H9 (cell line): ENCODE measurements around the gene RUVBL1. TPM values are rescaled to one million over a fixed set of nuclear protein-coding genes. Genes with fewer than 3 reads are reported as not detected.
A peak's percentile ranks its signal among the peaks of the same experiment; 100 is the strongest.

ENCODE experiments used
- DNase-seq: peaks from one replicate; pipeline ENCODE4 v3.0.0-alpha.2; 2017
- H2AFZ ChIP-seq: one replicate; pipeline ENCODE4 v1.6.1; 2013; ENCODE audit warnings: mild to moderate bottlenecking, low read length, control low read depth, moderate library complexity
- H2AK5ac ChIP-seq: 2 replicates; pipeline ENCODE4 v1.6.1; 2013; ENCODE audit warnings: low read length, control low read depth, mixed read lengths; ENCODE audit not compliant: insufficient read length
- H2BK120ac ChIP-seq: one replicate; pipeline ENCODE4 v1.6.1; 2013; ENCODE audit warnings: low read depth, mild to moderate bottlenecking, low read length, control low read depth, inconsistent platforms; ENCODE audit not compliant: poor library complexity, severe bottlenecking
- H2BK12ac ChIP-seq: 2 replicates; pipeline ENCODE4 v1.6.1; 2013; ENCODE audit warnings: low read length, control low read depth, mixed read lengths, low read depth; ENCODE audit not compliant: insufficient read length
- H2BK15ac ChIP-seq: 2 replicates; pipeline ENCODE4 v1.6.1; 2013; ENCODE audit warnings: low read depth, low read length, control low read depth
- H2BK20ac ChIP-seq: one replicate; pipeline ENCODE4 v1.6.1; 2013; ENCODE audit warnings: low read depth, mild to moderate bottlenecking, low read length, control low read depth, inconsistent platforms; ENCODE audit not compliant: poor library complexity, severe bottlenecking
- H2BK5ac ChIP-seq: 2 replicates; pipeline ENCODE4 v1.6.1; 2013; ENCODE audit warnings: low read length, control low read depth, mixed read lengths; ENCODE audit not compliant: insufficient read length
- H3K14ac ChIP-seq: 2 replicates; pipeline ENCODE4 v1.6.1; 2013; ENCODE audit warnings: low read length, control low read depth; ENCODE audit not compliant: insufficient read depth
- H3K18ac ChIP-seq: 2 replicates; pipeline ENCODE4 v1.6.1; 2013; ENCODE audit warnings: low read depth, mild to moderate bottlenecking, mixed read lengths, low read length, control low read depth; ENCODE audit not compliant: insufficient read length
- H3K23ac ChIP-seq: 2 replicates; pipeline ENCODE4 v1.6.1; 2013; ENCODE audit warnings: low read length, control low read depth, mixed read lengths, low read depth; ENCODE audit not compliant: insufficient read length
- H3K23me2 ChIP-seq: 2 replicates; pipeline ENCODE4 v1.6.1; 2013; ENCODE audit warnings: low read depth, mild to moderate bottlenecking, mixed read lengths, low read length, control low read depth; ENCODE audit not compliant: insufficient read length, poor library complexity, severe bottlenecking
- H3K27ac ChIP-seq: 2 replicates; pipeline ENCODE4 v1.5.1; 2013; ENCODE audit warnings: low read length, control low read depth, mixed read lengths, low read depth; ENCODE audit not compliant: insufficient read length
- H3K27me3 ChIP-seq: 2 replicates; pipeline ENCODE4 v1.6.1; 2013; ENCODE audit warnings: low read length, control low read depth, inconsistent platforms; ENCODE audit not compliant: insufficient read depth
- H3K4ac ChIP-seq: 2 replicates; pipeline ENCODE4 v1.6.1; 2013; ENCODE audit warnings: low read depth, mild to moderate bottlenecking, control low read depth, inconsistent platforms, low read length, moderate library complexity
- H3K4me1 ChIP-seq: 2 replicates; pipeline ENCODE4 v1.6.1; 2013; ENCODE audit warnings: low read length, control low read depth, inconsistent platforms; ENCODE audit not compliant: insufficient read depth
- H3K4me2 ChIP-seq: 2 replicates; pipeline ENCODE4 v1.6.1; 2013; ENCODE audit warnings: low read length, control low read depth, mixed read lengths; ENCODE audit not compliant: insufficient read length, insufficient read depth
- H3K56ac ChIP-seq: 2 replicates; pipeline ENCODE4 v1.6.1; 2013; ENCODE audit warnings: low read depth, mild to moderate bottlenecking, mixed read lengths, low read length, control low read depth; ENCODE audit not compliant: insufficient read length
- H3K79me1 ChIP-seq: 2 replicates; pipeline ENCODE4 v1.6.1; 2013; ENCODE audit warnings: low read depth, mild to moderate bottlenecking, moderate library complexity, low read length, control low read depth, inconsistent platforms; ENCODE audit not compliant: insufficient read depth, poor library complexity, severe bottlenecking
- H3K79me2 ChIP-seq: 2 replicates; pipeline ENCODE4 v1.6.1; 2013; ENCODE audit warnings: low read length, control low read depth, inconsistent platforms; ENCODE audit not compliant: insufficient read depth
- H3K9ac ChIP-seq: 2 replicates; pipeline ENCODE4 v1.6.1; 2013; ENCODE audit warnings: low read length, control low read depth, mixed read lengths; ENCODE audit not compliant: insufficient read length; ENCODE audit errors: extremely low read depth
- H3K9me3 ChIP-seq: one replicate; pipeline ENCODE4 v1.6.1; 2013; ENCODE audit warnings: low read depth, low read length, inconsistent platforms; ENCODE audit not compliant: control insufficient read depth
- H3T11ph ChIP-seq: one replicate; pipeline ENCODE4 v1.6.1; 2013; ENCODE audit warnings: mild to moderate bottlenecking, low read length, control low read depth, inconsistent platforms
- H4K20me1 ChIP-seq: one replicate; pipeline ENCODE4 v1.6.1; 2013; ENCODE audit not compliant: control insufficient read depth, insufficient read length, insufficient read depth
- H4K5ac ChIP-seq: 2 replicates; pipeline ENCODE4 v1.6.1; 2013; ENCODE audit warnings: low read depth, mild to moderate bottlenecking, mixed read lengths, low read length, control low read depth; ENCODE audit not compliant: insufficient read length
- H4K8ac ChIP-seq: replicated peaks from 2 replicates; pipeline ENCODE4 v1.6.1; 2013; ENCODE audit warnings: low read length, control low read depth, mixed read lengths, low read depth; ENCODE audit not compliant: insufficient read length
- H4K91ac ChIP-seq: 2 replicates; pipeline ENCODE4 v1.6.1; 2013; ENCODE audit warnings: low read depth, mild to moderate bottlenecking, moderate library complexity, mixed read lengths, low read length, control low read depth; ENCODE audit not compliant: insufficient read length
- H3K27ac Mint-ChIP-seq, 3 experiments: 2 replicates in 2 of 3; 3 replicates in 1 of 3; pipeline ENCODE4 v1.8.0; 2020 to 2021; ENCODE audit warnings: mixed read lengths in 3 of 3, mild to moderate bottlenecking in 1 of 3, moderate library complexity in 1 of 3
- H3K27me3 Mint-ChIP-seq: 2 replicates; pipeline ENCODE4 v1.8.0; 2021; ENCODE audit warnings: low read depth, mild to moderate bottlenecking, moderate library complexity, mixed read lengths
- H3K36me3 Mint-ChIP-seq, 3 experiments: 2 replicates in 2 of 3; 3 replicates in 1 of 3; pipeline ENCODE4 v1.8.0; 2020 to 2021; ENCODE audit warnings: low read depth in 3 of 3, mixed read lengths in 3 of 3; ENCODE audit not compliant: insufficient read depth in 1 of 3
- H3K4me1 Mint-ChIP-seq, 2 experiments: 2 replicates each; pipeline ENCODE4 v1.8.0; 2020; ENCODE audit warnings: mixed read lengths in 2 of 2
- H3K4me3 Mint-ChIP-seq, 2 experiments: 2 replicates in 1 of 2; 3 replicates in 1 of 2; pipeline ENCODE4 v1.8.0; 2020 to 2021; ENCODE audit warnings: mild to moderate bottlenecking in 2 of 2, mixed read lengths in 2 of 2, moderate library complexity in 1 of 2
- H3K9me3 Mint-ChIP-seq, 2 experiments: 2 replicates in 1 of 2; 3 replicates in 1 of 2; pipeline ENCODE4 v1.8.0; 2020; ENCODE audit warnings: mild to moderate bottlenecking in 2 of 2, mixed read lengths in 2 of 2, moderate library complexity in 1 of 2
- CTCF ChIP-seq: fragments of 200-600 bp; sonication (generic); conservative IDR thresholded peaks from 3 replicates; pipeline ENCODE4 v1.8.0; 2021; ENCODE audit warnings: antibody characterized with exemption, mild to moderate bottlenecking
- WGBS: extraction: QIAGEN DNeasy Blood & Tissue Kit; methylation state at CpG from one replicate; pipeline ENCODE4 v1.1.7; 2013; ENCODE audit warnings: missing lambda C conversion rate, low lambda C conversion rate, mixed read lengths; ENCODE audit not compliant: insufficient read length; ENCODE audit errors: extremely low coverage; 5-methylcytosine and 5-hydroxymethylcytosine counted together
- total RNA-seq: library from RNA; stranded (reverse); gene quantifications from 2 replicates; pipeline ENCODE4 v1.2.1, GENCODE V29; 2021

RUVBL1 gene
- total RNA-seq, 1 experiment from 2014 or later: 99.6 TPM

- Histone ChIP-seq H3K23ac (no peak overlapping the region), H3K27me3 (no peaks in the 10 kb centered on the region), H4K91ac (no peak overlapping the region), H3K27ac (no peak overlapping the region), H3K79me1 (no peaks in the 10 kb centered on the region), H3K4me1 (peaks cover 8% of the 10 kb centered on the region; the same call in 1 of the 2 replicates), H3K4me2 (no peak overlapping the region), H3K79me2 (no peaks in the 10 kb centered on the region; the same call in 1 of the 2 replicates), H3K18ac (no peak overlapping the region), H2BK15ac (no peak overlapping the region), H3K14ac (no peak overlapping the region), H3T11ph (no peak overlapping the region), H3K9ac (no peak overlapping the region), H2BK5ac (no peak overlapping the region), H2BK120ac (no peak overlapping the region), H3K9me3 (no peaks in the 10 kb centered on the region), H3K23me2 (no peaks in the 10 kb centered on the region), H4K5ac (no peak overlapping the region), H2AK5ac (no peak overlapping the region), H3K4ac (no peak overlapping the region), H2AFZ (no peak overlapping the region), H3K56ac (no peak overlapping the region), H4K20me1 (no peaks in the 10 kb centered on the region), H2BK20ac (no peak overlapping the region), H4K8ac (no peak overlapping the region), H2BK12ac (no peak overlapping the region)
- H3K4me3 Mint-ChIP-seq: no peak overlapping the region
- H3K9me3 Mint-ChIP-seq: no peaks in the 10 kb centered on the region
- H3K27me3 Mint-ChIP-seq: no peaks in the 10 kb centered on the region
- TF ChIP-seq CTCF: no peak
- no CpG with 5 or more reads among the region's 2 CpGs for WGBS
- DNase-seq: no peak
- peaks cover 17 to 19% of the 10 kb centered on the region in 2 experiments for H3K4me1 Mint-ChIP-seq
- peaks cover 43 to 74% (median 58%) of the 10 kb centered on the region in 3 experiments for H3K36me3 Mint-ChIP-seq
- peak overlapping the region in 1 of 3 experiments; percentile 49; a peak in 1 of 7 replicates for H3K27ac Mint-ChIP-seq
These were observed 32.0 kb downstream of the RUVBL1 start for GRCh38 chr3:128091586-128091985.
